Caco-2 (cell line): ENCODE data around the gene IL10RB. TPM values are rescaled to one million over a fixed set of nuclear protein-coding genes. Genes with fewer than 3 reads are reported as not detected.

Source experiments
- BruUV-seq: library from RNA; stranded (reverse); fragments of 400-500 nt; replicated peaks from 2 replicates; lab custom pipeline; 2021; lab: Mats Ljungman, UMichigan
- CTCF ChIA-PET: fragments of 300-600 bp; sonication (Branson Sonifier 250); formaldehyde crosslinking; loops from one replicate; lab custom pipeline; 2022; ENCODE audit warnings: antibody characterized with exemption; lab: Charles Lee
- POLR2A ChIA-PET: fragments of 300-600 bp; sonication (Branson Sonifier 250); formaldehyde crosslinking; loops from one replicate; lab custom pipeline; 2022; ENCODE audit warnings: antibody characterized with exemption; lab: Charles Lee
- DNase-seq, 2 experiments: peaks; one replicate each; pipeline versions ENCODE4 v3.0.0 to v3.0.0-alpha.2; 2020 to 2022
- H3K27me3 ChIP-seq: replicated peaks from 2 replicates; pipeline ENCODE4 v1.6.0; 2011; ENCODE audit warnings: low read length; ENCODE audit not compliant: control insufficient read depth, insufficient read depth
- H3K36me3 ChIP-seq: 2 replicates; pipeline ENCODE4 v1.5.1; 2011; ENCODE audit warnings: low read length; ENCODE audit not compliant: control insufficient read depth, insufficient read depth
- H3K4me1 ChIP-seq: fragments of 250-450 bp; sonication (Bioruptor Pico); 2 replicates; pipeline ENCODE4 v1.5.1; 2020; ENCODE audit warnings: mild to moderate bottlenecking
- H3K4me3 ChIP-seq: 2 replicates; pipeline ENCODE4 v1.5.1; 2011; ENCODE audit warnings: low read depth, mild to moderate bottlenecking, control low read depth, low read length
- H3K9me3 ChIP-seq: fragments of 250-450 bp; sonication (Bioruptor Pico); 2 replicates; pipeline ENCODE4 v1.5.1; 2020; ENCODE audit warnings: mild to moderate bottlenecking, moderate library complexity
- H3K27ac Mint-ChIP-seq: one replicate; pipeline ENCODE4 v1.8.0; 2022; ENCODE audit warnings: mixed read lengths; ENCODE audit not compliant: unreplicated experiment
- H3K27me3 Mint-ChIP-seq: one replicate; pipeline ENCODE4 v1.8.0; 2022; ENCODE audit warnings: mixed read lengths; ENCODE audit not compliant: insufficient read depth, unreplicated experiment
- H3K36me3 Mint-ChIP-seq: one replicate; pipeline ENCODE4 v1.8.0; 2022; ENCODE audit warnings: mild to moderate bottlenecking, mixed read lengths; ENCODE audit not compliant: insufficient read depth, unreplicated experiment
- H3K4me1 Mint-ChIP-seq: one replicate; pipeline ENCODE4 v1.8.0; 2022; ENCODE audit warnings: low read depth, mixed read lengths; ENCODE audit not compliant: unreplicated experiment
- H3K4me3 Mint-ChIP-seq: one replicate; pipeline ENCODE4 v1.8.0; 2022; ENCODE audit warnings: mild to moderate bottlenecking, moderate library complexity, mixed read lengths; ENCODE audit not compliant: unreplicated experiment
- H3K9me3 Mint-ChIP-seq: one replicate; pipeline ENCODE4 v1.8.0; 2022; ENCODE audit warnings: mixed read lengths; ENCODE audit not compliant: unreplicated experiment
- CTCF ChIP-seq, 2 experiments: fragments of 200-600 bp in 1 of 2; IDR thresholded peaks; 1 replicate in 1 of 2; 2 replicates in 1 of 2; pipeline versions ENCODE4 v1.5.1 to v1.8.0; 2011 to 2022; ENCODE audit warnings: antibody characterized with exemption in 1 of 2, control low read depth in 1 of 2, inconsistent platforms in 1 of 2, low read depth in 1 of 2, low read length in 1 of 2, mild to moderate bottlenecking in 1 of 2, moderate library complexity in 1 of 2; ENCODE audit not compliant: insufficient read depth in 1 of 2, severe bottlenecking in 1 of 2, unreplicated experiment in 1 of 2
- intact Hi-C: fragments of 100-400 bp; cut with micrococcal nuclease; formaldehyde crosslinking; loops from one replicate; pipeline ENCODE4 v1.10.0; 2022; ENCODE audit not compliant: unreplicated experiment
- total RNA-seq: library from RNA; stranded (reverse); gene quantifications from 2 replicates; pipeline ENCODE4 v1.2.3, GENCODE V29; 2022

Gene IL10RB
- total RNA-seq, 1 experiment from 2014 or later: 13.1 TPM

DNA sequence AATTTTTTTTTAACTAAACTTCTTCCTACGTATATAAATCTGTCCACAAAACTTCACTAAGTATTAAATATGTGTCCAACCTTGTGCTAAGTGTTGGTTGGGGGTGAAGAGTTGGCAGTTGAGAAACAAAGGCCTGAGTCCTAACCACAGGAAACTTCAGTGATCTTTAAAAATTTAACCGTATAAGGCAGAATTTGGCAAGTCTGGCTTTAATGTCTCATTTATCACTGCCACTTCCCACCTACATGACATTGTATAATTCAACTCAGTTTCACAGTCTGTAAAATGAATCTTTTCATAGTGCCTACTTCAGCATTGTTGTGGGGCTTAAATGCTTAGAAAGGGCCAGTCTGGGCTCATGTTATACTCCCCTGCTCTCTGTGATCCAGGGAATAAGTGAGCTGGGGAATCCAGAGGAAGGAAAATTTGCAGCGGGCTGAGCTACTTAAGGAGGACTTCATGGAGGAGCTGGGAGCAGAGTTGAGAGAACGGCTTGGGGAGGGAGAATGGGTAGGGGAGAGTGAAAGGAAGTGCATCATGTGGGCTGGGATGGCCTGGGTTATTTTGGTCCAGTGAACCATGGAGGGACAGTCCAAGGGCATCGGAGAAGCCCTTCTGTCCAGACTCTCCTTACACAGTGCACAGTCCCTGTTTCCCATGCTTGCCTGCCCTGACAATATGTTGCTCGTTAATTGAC is 21.9 kb upstream of the IL10RB start:
- Mint-ChIP-seq H3K4me1 (no peaks in the 10 kb centered on the region), H3K4me3 (no peak overlapping the region), H3K9me3 (no peaks in the 10 kb centered on the region), H3K27me3 (no peaks in the 10 kb centered on the region), H3K36me3 (peaks cover 71% of the 10 kb centered on the region), H3K27ac (no peak overlapping the region)
- Histone ChIP-seq H3K9me3 (no peaks in the 10 kb centered on the region), H3K4me1 (no peaks in the 10 kb centered on the region), H3K36me3 (no peaks in the 10 kb centered on the region; the same call in 1 of the 2 replicates), H3K4me3 (no peak overlapping the region), H3K27me3 (no peaks in the 10 kb centered on the region)
- CTCF ChIA-PET: no interaction called here
- DNase-seq: no peak
- intact Hi-C loops: no loop called here
- POLR2A ChIA-PET: no interaction called here
- no peak for TF ChIP-seq CTCF (IDR thresholded peaks at IDR 0.05; ENCODE audit: insufficient read depth in 1 of 2, low read depth in 1 of 2, low read length in 1 of 2, severe bottlenecking in 1 of 2, unreplicated experiment in 1 of 2)
- BruUV-seq: no TSS peak

DNA sequence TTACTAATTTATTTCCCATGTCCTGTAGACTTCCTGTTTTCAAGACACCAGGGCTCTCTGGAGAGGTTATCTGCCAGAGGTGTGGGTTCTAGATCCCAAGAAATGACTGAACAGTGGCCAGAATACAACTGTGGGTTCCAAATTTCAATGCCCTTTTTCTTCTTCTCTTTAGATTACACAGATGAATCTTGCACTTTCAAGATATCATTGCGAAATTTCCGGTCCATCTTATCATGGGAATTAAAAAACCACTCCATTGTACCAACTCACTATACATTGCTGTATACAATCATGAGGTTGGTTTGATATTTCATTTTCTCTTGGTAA is 21.4 kb upstream of the IL10RB start:
- Histone ChIP-seq H3K36me3 (no peaks in the 10 kb centered on the region; the same call in 1 of the 2 replicates), H3K9me3 (no peaks in the 10 kb centered on the region), H3K4me3 (no peak overlapping the region), H3K27me3 (no peaks in the 10 kb centered on the region), H3K4me1 (no peaks in the 10 kb centered on the region)
- intact Hi-C loops: no loop called here
- Mint-ChIP-seq H3K27ac (no peak overlapping the region), H3K9me3 (no peaks in the 10 kb centered on the region), H3K36me3 (peaks cover 74% of the 10 kb centered on the region), H3K4me3 (no peak overlapping the region), H3K4me1 (no peaks in the 10 kb centered on the region), H3K27me3 (no peaks in the 10 kb centered on the region)
- no peak for TF ChIP-seq CTCF (IDR thresholded peaks at IDR 0.05; ENCODE audit: insufficient read depth in 1 of 2, low read depth in 1 of 2, low read length in 1 of 2, severe bottlenecking in 1 of 2, unreplicated experiment in 1 of 2)
- CTCF ChIA-PET: no interaction called here
- BruUV-seq: no TSS peak
- DNase-seq: no peak
- POLR2A ChIA-PET: no interaction called here

- CTCF ChIA-PET: no interaction called here
Observed at GRCh38 chr21:33245289-33245918, 20.8 kb upstream of the IL10RB start.

More at GRCh38 chr21:33245289-33245918, 20.8 kb upstream of the IL10RB start:
- intact Hi-C loops: no loop called here
- Mint-ChIP-seq H3K4me3 (no peak overlapping the region), H3K9me3 (no peaks in the 10 kb centered on the region), H3K27ac (no peak overlapping the region), H3K27me3 (no peaks in the 10 kb centered on the region), H3K36me3 (peaks cover 80% of the 10 kb centered on the region), H3K4me1 (no peaks in the 10 kb centered on the region)
- TF ChIP-seq CTCF (IDR thresholded peaks at IDR 0.05; ENCODE audit: insufficient read depth in 1 of 2, low read depth in 1 of 2, low read length in 1 of 2, severe bottlenecking in 1 of 2, unreplicated experiment in 1 of 2): no peak
- BruUV-seq: no TSS peak
- no peaks in the 10 kb centered on the region for H3K4me1 ChIP-seq
- POLR2A ChIA-PET: no interaction called here
- no peaks in the 10 kb centered on the region; the same call in 1 of the 2 replicates for H3K36me3 ChIP-seq
- no peaks in the 10 kb centered on the region for H3K27me3 ChIP-seq
- H3K4me3 ChIP-seq: no peak overlapping the region
- no peaks in the 10 kb centered on the region for H3K9me3 ChIP-seq
- DNase-seq: no peak
